Thyroid gland (tissue), 4 donors: ENCODE results near the gene SLC6A16. TPM values are rescaled to one million over a fixed set of nuclear protein-coding genes. Genes with fewer than 3 reads are reported as not detected.

Source experiments
- DNase-seq, 2 donors: peaks; one replicate each; pipeline ENCODE4 v3.0.0-alpha.2; 2019
- H3K27ac ChIP-seq, 3 donors: fragments of 200-600 bp; sonication (generic); 1 replicate in 2 of 3; 2 replicates in 1 of 3; pipeline ENCODE4 v1.5.1; 2016 to 2019; ENCODE audit warnings: mild to moderate bottlenecking in 1 of 3, moderate library complexity in 1 of 3
- H3K27me3 ChIP-seq: fragments of 200-600 bp; sonication (generic); one replicate; pipeline ENCODE4 v1.5.1; 2019
- H3K36me3 ChIP-seq, 2 donors: fragments of 200-600 bp; sonication (generic); one replicate each; pipeline ENCODE4 v1.5.1; 2016 to 2019
- H3K4me1 ChIP-seq, 2 donors: fragments of 200-600 bp; sonication (generic); one replicate each; pipeline ENCODE4 v1.5.1; 2017 to 2019
- H3K4me3 ChIP-seq, 3 donors: fragments of 200-600 bp; sonication (generic); replicated peaks in 1 of 3; 1 replicate in 2 of 3; 2 replicates in 1 of 3; pipeline ENCODE4 v1.5.1; 2016; ENCODE audit warnings: mild to moderate bottlenecking in 1 of 3
- H3K9me3 ChIP-seq: fragments of 200-600 bp; sonication (generic); one replicate; pipeline ENCODE4 v1.5.1; 2017
- CTCF ChIP-seq, 6 experiments: fragments of 200-600 bp in 3 of 6; fragments of 450-650 bp in 3 of 6; sonication (generic) in 3 of 6; IDR thresholded peaks; one replicate each; pipeline ENCODE4 v1.5.1; 2016 to 2019; ENCODE audit warnings: antibody characterized with exemption in 6 of 6, mild to moderate bottlenecking in 2 of 6, inconsistent platforms in 1 of 6, moderate library complexity in 1 of 6
- POLR2A ChIP-seq, 2 donors: fragments of 450-650 bp; IDR thresholded peaks; one replicate each; pipeline ENCODE4 v1.6.1; 2017; ENCODE audit warnings: antibody characterized with exemption in 2 of 2, mild to moderate bottlenecking in 2 of 2, moderate library complexity in 1 of 2
- WGBS, 2 donors: methylation state at CpG; one replicate each; pipeline ENCODE4 v1.1.5; 2017; 5-methylcytosine and 5-hydroxymethylcytosine counted together
- intact Hi-C: fragments of 100-400 bp; cut with DNase I; formaldehyde crosslinking; loops from one replicate; pipeline ENCODE4 v1.15.1; 2023
- total RNA-seq, 4 donors: library from RNA; depleted of rRNA; stranded (reverse); fragments of >200 nt; gene quantifications; one replicate each; pipeline ENCODE4 v1.2.3, GENCODE V29; 2016

SLC6A16 gene
- total RNA-seq, 4 donors from 2014 or later = 0.24 to 7.8 (median 1.4) TPM

DNA sequence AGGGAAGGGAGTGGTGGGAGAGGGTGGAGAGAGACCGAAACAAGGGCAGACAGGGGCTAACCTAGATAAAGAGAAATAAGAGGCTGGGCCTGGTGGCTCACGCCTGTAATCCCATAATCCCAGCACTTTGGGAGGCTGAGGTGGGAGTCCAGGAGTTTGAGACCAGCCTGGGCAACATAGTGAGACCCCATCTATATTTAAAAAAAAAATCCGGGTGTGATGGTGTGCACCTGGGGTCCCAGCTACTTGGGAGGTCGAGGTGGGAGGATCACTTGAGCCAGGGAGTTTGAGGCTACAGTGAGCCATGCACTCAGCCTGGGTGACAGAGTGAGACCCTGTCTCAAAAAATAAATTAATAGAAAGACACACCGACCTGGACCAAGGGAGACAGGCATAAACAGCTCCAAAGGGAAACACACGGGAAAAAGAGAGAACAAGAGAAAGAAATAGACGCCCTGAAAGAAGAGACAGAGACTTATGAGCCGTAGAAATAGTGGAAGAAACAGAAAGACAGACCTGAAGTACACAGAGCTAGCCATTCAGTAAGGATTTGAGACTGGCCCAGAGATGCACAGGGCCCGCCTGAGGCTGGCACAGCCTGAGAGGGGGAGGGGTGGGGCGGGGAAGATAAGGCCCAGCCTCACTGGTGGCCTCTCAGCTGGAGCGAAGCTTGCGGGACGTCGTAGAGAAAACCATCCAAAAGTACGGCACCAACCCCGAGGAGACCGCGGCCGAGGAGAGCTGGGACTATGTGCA is 12.5 kb upstream of the SLC6A16 start:
- DNase-seq = no peak
- WGBS, 2 donors = 58 to 67% methylated on average over 19 of the region's 19 CpGs
- intact Hi-C loops = no loop called here
- TF ChIP-seq CTCF (IDR thresholded peaks at IDR 0.05) (no peak), POLR2A (IDR thresholded peaks at IDR 0.05) (no peak)
- Histone ChIP-seq H3K4me3 (no peak overlapping the region), H3K36me3 (peaks cover 0 to 2% of the 10 kb centered on the region in 2 donors), H3K27ac (no peak overlapping the region), H3K9me3 (no peaks in the 10 kb centered on the region), H3K4me1 (peaks cover 19 to 20% of the 10 kb centered on the region in 2 donors), H3K27me3 (no peaks in the 10 kb centered on the region)

DNA sequence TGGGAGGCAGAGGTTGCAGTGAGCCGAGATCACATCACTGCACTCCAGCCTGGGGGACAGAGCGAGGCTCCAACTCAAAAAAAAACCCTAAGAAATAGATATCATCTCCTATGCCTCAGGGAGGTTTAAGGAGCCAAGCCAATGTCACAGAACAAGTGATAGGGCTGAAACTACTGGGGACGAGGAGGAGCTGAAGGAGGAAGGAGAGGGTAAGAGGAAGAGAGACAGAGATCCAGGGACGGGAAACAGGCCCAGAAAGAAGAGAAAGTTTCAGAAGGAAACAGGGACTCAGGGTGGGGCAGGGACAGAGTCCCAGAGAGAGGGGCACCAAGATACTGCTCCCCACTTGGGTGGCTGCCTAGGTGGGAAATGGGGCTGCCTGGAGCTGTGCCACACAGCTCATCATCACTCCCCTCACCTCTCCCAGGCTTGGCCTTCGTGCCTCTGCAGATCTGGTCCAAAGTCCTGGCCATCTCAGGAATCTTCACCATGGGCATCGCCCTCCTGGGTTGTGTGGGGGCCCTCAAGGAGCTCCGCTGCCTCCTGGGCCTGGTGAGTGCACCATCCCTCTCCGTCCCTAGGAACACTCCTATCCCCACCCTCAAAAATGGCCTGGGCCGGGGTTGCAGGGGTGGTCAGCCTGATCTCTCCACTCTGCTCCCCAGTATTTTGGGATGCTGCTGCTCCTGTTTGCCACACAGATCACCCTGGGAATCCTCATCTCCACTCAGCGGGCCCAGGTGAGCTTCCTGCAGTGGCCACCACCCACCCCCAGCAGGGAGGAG is 11.7 kb upstream of the SLC6A16 start:
- Histone ChIP-seq H3K27me3 (no peaks in the 10 kb centered on the region), H3K27ac (no peak overlapping the region), H3K9me3 (no peaks in the 10 kb centered on the region), H3K36me3 (no peaks in the 10 kb centered on the region), H3K4me3 (no peak overlapping the region), H3K4me1 (peaks cover 19 to 20% of the 10 kb centered on the region in 2 donors)
- TF ChIP-seq CTCF (IDR thresholded peaks at IDR 0.05) (no peak), POLR2A (IDR thresholded peaks at IDR 0.05) (no peak)
- 85 to 95% methylated on average over 9 to 10 of the region's 10 CpGs for WGBS, 2 donors
- DNase-seq = no peak
- intact Hi-C loops = no loop called here

DNA sequence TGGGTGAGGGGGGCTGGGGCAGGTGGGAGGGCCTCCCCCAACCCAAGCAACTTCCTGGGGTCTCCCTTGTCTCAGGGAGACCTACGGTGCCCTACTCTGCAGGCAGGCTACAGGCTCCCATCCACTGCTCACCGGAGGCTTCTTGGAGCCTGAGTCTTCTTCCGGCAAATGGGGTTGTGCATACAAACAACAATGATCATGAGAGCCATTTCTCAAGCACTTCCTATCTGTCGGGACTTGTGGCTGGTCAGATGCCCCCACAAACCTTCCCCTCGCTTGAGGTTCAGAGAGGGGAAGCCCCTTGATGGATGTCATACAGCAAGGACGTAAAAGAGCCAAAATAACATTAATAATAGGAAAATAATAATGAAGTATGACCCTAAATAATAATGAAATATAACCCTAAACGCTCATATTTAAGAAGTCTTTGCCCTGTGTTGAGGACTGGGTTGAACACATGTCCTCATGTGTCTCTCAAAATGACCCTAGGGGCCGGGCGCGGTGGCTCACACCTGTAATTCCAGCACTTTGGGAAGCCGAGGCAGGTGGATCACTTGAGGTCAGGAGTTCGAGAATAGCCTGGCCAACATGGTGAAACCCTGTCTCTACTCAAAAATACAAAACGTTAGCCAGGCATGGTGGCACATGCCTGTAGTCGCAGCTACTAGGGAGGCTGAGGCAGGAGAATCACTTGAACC is 10.9 kb upstream of the SLC6A16 start:
- Histone ChIP-seq H3K27me3 (no peaks in the 10 kb centered on the region), H3K36me3 (no peaks in the 10 kb centered on the region), H3K4me1 (peaks cover 19 to 20% of the 10 kb centered on the region in 2 donors), H3K4me3 (no peak overlapping the region), H3K9me3 (no peaks in the 10 kb centered on the region), H3K27ac (no peak overlapping the region)
- DNase-seq = no peak
- 84 to 85% methylated on average over 13 to 14 of the region's 14 CpGs for WGBS, 2 donors
- TF ChIP-seq CTCF (IDR thresholded peaks at IDR 0.05) = no peak
- no peak for TF ChIP-seq POLR2A (IDR thresholded peaks at IDR 0.05)
- intact Hi-C loops = no loop called here

GRCh38 chr19:49335071-49335783 is 10.2 kb upstream of the SLC6A16 start, which contains the start of gene CD37:
CD37 (plus strand) TSS chr19:49335406; CDS start chr19:49335541, 135 bp downstream.
- no peak for DNase-seq
- intact Hi-C loops = no loop called here
- Histone ChIP-seq H3K4me3 (no peak within 1 kb of the TSS), H3K9me3 (no peaks in the 10 kb centered on the region), H3K36me3 (no peaks in the 10 kb centered on the region), H3K27ac (no peak within 1 kb of the TSS), H3K27me3 (no peaks in the 10 kb centered on the region), H3K4me1 (peaks cover 19 to 20% of the 10 kb centered on the region in 2 donors)
- 74 to 80% methylated on average over 13 of the region's 13 CpGs for WGBS, 2 donors
- TF ChIP-seq CTCF (IDR thresholded peaks at IDR 0.05) = no peak
- no peak for TF ChIP-seq POLR2A (IDR thresholded peaks at IDR 0.05)
